Muscle of leg (tissue), 11 donors: ENCODE measurements around the gene DEDD2. TPM values are rescaled to one million over a fixed set of nuclear protein-coding genes. Genes with fewer than 3 reads are reported as not detected.

ENCODE experiments used
- DNase-seq: peaks from one replicate; pipeline ENCODE4 v3.0.0; 2013
- H3K27ac ChIP-seq: one replicate; pipeline ENCODE4 v1.5.1; 2013; ENCODE audit warnings: mild to moderate bottlenecking, low read length, control low read depth
- H3K27me3 ChIP-seq: one replicate; pipeline ENCODE4 v1.6.1; 2013; ENCODE audit warnings: low read length; ENCODE audit not compliant: control insufficient read depth, insufficient read depth
- H3K36me3 ChIP-seq: one replicate; pipeline ENCODE4 v1.6.1; 2013; ENCODE audit warnings: low read length; ENCODE audit not compliant: control insufficient read depth, insufficient read depth
- H3K4me1 ChIP-seq: one replicate; pipeline ENCODE4 v1.6.1; 2013; ENCODE audit warnings: low read length; ENCODE audit not compliant: control insufficient read depth, insufficient read depth
- H3K4me3 ChIP-seq: one replicate; pipeline ENCODE4 v1.5.1; 2013; ENCODE audit warnings: low read length, control low read depth
- H3K9me3 ChIP-seq: replicated peaks from 2 replicates; pipeline ENCODE4 v1.6.1; 2013; ENCODE audit warnings: low read depth, low read length; ENCODE audit not compliant: control insufficient read depth
- WGBS: methylation state at CpG from one replicate; pipeline ENCODE4 v1.1.5; 2013; ENCODE audit warnings: missing lambda C conversion rate; ENCODE audit not compliant: insufficient coverage; 5-methylcytosine and 5-hydroxymethylcytosine counted together
- polyA plus RNA-seq, 8 donors: library from polyadenylated mRNA; unstranded; fragments of 120-200 nt; gene quantifications; one replicate each; pipeline versions ENCODE4 v1.2.1 to v1.2.3, GENCODE V29; 2013; ENCODE audit warnings: inconsistent platforms in 1 of 8, low replicate concordance in 1 of 8; ENCODE audit not compliant: insufficient read length in 8 of 8, insufficient read depth in 1 of 8
- total RNA-seq: library from RNA; stranded (reverse); fragments of 120-200 nt; gene quantifications from one replicate; pipeline ENCODE4 v1.2.4, GENCODE V29; 2013

The DEDD2 gene
- total and polyA plus RNA-seq, 9 donors: 11.7 to 16.3 (median 13.9) TPM

DNA sequence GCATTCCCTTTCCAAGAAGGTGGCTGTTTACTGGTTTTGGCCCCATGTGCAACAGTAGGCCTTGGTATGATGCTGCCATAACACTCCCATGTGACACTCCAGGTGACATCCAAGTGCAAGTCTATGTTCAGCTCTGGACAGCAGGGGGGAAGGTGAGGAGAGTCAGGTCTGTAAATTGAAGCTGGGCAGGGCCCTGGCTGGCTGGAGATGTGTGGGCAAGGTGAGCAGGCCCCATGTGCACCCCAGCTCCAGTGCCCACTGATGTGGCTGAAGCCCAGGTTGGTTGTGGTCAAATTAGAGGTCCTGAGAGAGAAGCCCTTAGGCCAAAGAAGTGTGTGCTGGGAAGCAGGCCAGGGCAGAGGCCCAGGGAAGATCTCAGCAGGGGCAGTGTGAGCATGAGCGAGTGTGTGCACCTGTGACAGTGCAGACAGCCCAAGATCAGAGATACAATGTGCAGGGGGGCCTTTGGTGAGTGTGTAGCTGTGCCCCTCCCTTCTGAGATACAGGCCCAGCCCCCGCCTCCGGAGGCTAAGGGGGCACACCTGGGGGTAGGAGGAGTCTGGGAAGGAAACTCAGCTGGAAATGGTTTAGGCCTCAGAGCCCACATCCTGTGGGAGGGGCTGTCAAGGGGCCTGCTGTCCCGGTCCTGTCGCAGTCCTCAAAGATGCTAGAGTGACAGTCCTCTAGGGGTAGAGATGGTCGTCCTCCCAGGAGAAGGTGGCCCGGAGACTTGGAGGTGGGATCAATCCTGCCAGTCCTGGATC is 18.6 kb downstream of the DEDD2 start:
- peaks cover 39% of the 10 kb centered on the region for H3K36me3 ChIP-seq

DNA sequence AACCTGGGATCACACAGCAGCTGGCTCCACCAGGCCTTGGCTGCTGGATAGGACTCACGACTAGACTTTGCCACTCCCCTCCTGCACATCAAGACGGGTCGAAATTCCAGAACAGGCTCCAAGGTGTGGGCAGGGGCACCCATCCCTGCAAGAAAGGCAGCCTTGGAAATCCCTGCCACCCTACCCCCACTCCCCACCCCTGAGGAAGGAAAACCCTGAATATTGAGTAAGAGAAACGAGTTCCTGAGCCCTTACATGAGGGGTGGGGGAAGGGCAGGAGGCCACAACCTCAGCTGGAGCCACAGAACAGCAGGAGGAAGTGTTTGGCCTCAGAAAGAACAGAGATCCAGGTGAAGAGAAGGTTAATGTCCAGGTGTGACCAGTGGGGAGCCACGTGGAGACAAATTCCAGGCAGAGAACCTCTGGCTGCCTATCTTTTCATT is 20.1 kb downstream of the DEDD2 start:
- Histone ChIP-seq H3K27me3 (no peaks in the 10 kb centered on the region), H3K27ac (no peak overlapping the region), H3K4me1 (peaks cover 9% of the 10 kb centered on the region), H3K36me3 (peaks cover 29% of the 10 kb centered on the region), H3K4me3 (no peak overlapping the region), H3K9me3 (peaks cover 5% of the 10 kb centered on the region)
- no peak for DNase-seq
- 22% methylated on average over 1 of the region's 5 CpGs for WGBS

More for the DNA sequence above, 18.6 kb downstream of the DEDD2 start:
- 34% methylated on average over 5 of the region's 7 CpGs for WGBS
- H3K4me3 ChIP-seq: no peak overlapping the region
- no peak overlapping the region for H3K27ac ChIP-seq
- H3K27me3 ChIP-seq: no peaks in the 10 kb centered on the region
- peaks cover 13% of the 10 kb centered on the region for H3K4me1 ChIP-seq
- no peaks in the 10 kb centered on the region for H3K9me3 ChIP-seq
- DNase-seq: no peak

DNA sequence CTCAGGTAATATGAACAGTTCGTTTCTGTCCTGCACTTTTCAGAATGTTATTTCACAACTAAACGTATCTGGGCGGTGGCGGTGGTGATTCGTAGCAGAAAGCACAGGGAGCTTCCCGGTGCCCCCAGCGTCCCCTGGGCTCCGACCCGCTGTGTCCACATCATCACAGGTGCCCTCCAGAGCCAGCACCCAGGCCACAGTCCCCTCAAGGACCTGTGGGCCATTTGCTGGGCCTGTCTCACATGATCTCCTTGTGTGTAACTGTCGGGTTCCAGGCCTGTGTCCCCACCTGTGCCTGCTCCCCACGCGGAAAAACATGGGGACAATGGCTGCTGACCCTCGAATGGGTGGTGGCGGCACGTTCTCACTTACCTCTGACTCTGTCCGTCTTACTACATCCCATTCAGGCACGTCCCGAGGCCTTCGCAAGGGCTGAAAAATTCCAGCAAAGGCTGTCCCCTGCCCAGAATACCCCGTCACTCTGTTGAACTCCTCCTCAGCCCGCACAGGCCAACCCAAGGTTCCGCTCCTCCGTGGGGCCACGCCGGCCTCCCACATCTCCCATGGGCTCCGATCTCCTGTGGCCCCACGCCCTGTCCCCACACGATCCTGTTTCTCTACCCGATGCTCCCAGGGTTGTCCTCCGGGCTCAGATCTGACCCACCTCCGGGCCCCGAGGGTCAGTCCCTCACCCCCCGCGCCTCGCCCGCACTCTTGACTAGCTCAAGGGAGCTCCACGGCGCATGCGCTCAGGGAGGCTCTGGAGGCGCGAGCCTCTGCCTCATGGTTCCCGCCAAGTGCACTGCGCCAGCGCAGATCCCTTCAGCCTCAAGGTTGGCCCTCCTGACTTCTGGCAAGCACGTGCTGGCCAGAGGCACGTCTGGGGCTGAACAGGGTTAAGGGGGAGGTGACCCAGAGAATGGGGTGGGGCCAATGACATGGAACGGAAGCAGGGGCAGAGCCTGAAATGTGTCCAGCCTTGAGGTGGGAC is 21.2 kb downstream of the DEDD2 start:
- DNase-seq: no peak
- Histone ChIP-seq H3K9me3 (peaks cover 5% of the 10 kb centered on the region), H3K4me3 (no peak overlapping the region), H3K27me3 (peaks cover under 1% of the 10 kb centered on the region), H3K36me3 (peaks cover 18% of the 10 kb centered on the region), H3K27ac (no peak overlapping the region), H3K4me1 (peaks cover 8% of the 10 kb centered on the region)
- WGBS: 86% methylated on average over 46 of the region's 47 CpGs

DNA sequence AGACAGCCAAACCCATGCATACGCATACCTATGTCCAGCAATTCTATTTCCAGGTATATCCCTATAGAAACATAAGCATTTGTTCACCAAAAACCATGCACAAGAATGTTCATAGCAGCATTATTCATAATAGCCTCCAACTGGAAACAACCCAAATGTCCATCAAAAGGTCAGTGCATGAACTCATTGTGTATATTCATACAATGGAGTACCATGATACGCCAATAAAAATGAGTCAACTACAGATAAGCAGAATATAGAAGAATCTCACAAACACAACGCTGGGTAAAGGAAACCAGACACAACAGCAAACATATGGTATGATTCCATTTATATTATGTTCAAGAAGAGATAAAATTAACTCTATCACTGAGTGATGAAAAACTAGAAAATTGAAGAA is 23.8 kb downstream of the DEDD2 start:
- no CpG with 5 or more reads among the region's 3 CpGs for WGBS

DNA sequence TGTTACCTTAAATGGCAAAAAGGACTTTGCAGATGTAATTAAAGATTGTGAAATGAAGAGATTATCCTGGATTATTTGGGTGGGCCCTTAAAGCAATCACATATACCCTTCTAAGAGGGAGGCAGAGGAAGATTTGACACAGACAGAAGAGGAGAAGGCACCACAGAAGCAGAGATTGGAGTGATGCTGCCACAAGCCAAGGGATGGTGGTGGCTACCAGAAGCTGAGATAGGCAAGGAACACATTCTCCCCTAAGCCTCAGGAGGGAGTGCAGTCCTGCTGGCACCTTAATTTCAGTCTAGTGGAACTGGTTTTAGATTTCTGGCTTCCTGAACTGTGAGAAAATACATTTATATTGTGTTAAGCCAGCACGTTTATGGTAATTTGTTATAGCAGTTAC is 24.2 kb downstream of the DEDD2 start:
- Histone ChIP-seq H3K36me3 (peaks cover 3% of the 10 kb centered on the region), H3K27me3 (peaks cover 8% of the 10 kb centered on the region), H3K9me3 (peaks cover 5% of the 10 kb centered on the region), H3K4me3 (no peak overlapping the region), H3K4me1 (peaks cover 3% of the 10 kb centered on the region), H3K27ac (no peak overlapping the region)
- no CpG with 5 or more reads among the region's 1 CpG for WGBS
- DNase-seq: no peak

More for the DNA sequence above, 23.8 kb downstream of the DEDD2 start:
- Histone ChIP-seq H3K4me3 (no peak overlapping the region), H3K27ac (no peak overlapping the region), H3K9me3 (peaks cover 5% of the 10 kb centered on the region), H3K4me1 (peaks cover 3% of the 10 kb centered on the region), H3K36me3 (peaks cover 6% of the 10 kb centered on the region), H3K27me3 (peaks cover 8% of the 10 kb centered on the region)
- no peak for DNase-seq

DNA sequence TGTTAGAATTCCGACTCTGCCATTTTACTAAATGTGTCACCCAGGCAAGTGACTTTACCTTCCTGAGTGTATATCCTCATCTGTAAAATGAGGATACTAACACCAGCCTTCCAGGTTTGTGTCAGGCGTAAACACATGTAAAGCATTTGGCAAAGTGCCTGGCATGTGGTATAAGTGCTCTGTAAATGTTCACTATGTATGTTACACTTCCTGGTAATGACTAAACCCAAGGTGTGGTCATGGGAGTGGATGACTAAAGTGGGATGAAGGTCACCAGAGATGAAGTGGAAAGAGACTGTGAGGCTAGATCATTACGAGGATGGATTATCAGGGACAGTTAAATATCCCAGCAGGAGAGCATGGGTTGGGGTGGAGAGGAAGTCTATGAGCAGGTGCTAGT is 25.6 kb downstream of the DEDD2 start:
- no peak overlapping the region for H3K27ac ChIP-seq
- peaks cover 8% of the 10 kb centered on the region for H3K27me3 ChIP-seq
- H3K4me1 ChIP-seq: peaks cover 1% of the 10 kb centered on the region
- no peak for DNase-seq
- H3K9me3 ChIP-seq: peaks cover 5% of the 10 kb centered on the region
- H3K36me3 ChIP-seq: no peaks in the 10 kb centered on the region
- no peak overlapping the region for H3K4me3 ChIP-seq
- 25% methylated on average over 1 of the region's 3 CpGs for WGBS

DNA sequence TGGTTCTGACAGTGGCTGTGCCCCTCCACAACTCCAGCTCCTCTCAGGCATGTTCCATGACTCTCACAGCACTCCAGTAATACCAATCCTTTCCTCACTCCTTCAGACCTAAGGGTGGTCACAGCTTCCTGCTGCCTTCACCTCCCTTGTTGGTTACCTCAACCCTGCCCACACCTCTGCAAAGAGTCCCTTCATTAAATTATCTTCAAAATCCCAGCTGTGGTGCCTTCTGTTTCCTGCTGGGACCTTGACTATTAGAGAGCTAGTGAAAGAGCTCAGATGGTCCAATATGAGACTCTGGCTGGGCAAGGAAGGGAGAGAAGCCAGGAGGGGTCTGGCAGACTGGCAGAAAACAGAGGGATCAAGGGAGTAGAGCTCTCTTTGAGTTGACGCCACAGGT is 26.1 kb downstream of the DEDD2 start:
- no peaks in the 10 kb centered on the region for H3K4me1 ChIP-seq

DNA sequence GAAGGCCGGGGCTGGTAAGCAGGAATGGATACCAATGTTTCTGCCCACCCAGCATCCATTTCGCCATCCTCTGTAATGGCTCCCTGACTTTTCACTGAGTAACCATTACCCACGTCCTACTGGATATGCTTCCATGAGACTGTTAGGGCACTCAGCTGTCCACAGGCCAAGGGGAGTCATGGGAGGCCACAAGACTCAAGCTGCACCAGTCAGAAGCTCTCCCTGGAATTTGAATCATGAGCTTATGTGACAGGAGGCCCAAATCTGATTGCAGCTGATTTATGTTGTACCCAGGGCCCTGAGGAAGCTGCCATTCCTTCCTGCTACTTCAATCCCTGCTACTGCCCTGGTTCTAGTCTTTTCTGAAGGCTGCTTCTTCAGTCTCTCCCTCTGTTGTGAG is 28.3 kb downstream of the DEDD2 start:
- WGBS: 69% methylated on average over 3 of the region's 3 CpGs
- no peak overlapping the region for H3K27ac ChIP-seq
- H3K36me3 ChIP-seq: no peaks in the 10 kb centered on the region
- DNase-seq: no peak
- H3K4me1 ChIP-seq: no peaks in the 10 kb centered on the region
- H3K27me3 ChIP-seq: peaks cover 8% of the 10 kb centered on the region
- peaks cover 5% of the 10 kb centered on the region for H3K9me3 ChIP-seq
- no peak overlapping the region for H3K4me3 ChIP-seq

More for the DNA sequence above, 26.1 kb downstream of the DEDD2 start:
- H3K9me3 ChIP-seq: peaks cover 5% of the 10 kb centered on the region
- DNase-seq: no peak
- no peak overlapping the region for H3K27ac ChIP-seq
- H3K36me3 ChIP-seq: no peaks in the 10 kb centered on the region
- H3K4me3 ChIP-seq: no peak overlapping the region
- 71% methylated on average over 1 of the region's 1 CpG for WGBS
- peaks cover 8% of the 10 kb centered on the region for H3K27me3 ChIP-seq

DNA sequence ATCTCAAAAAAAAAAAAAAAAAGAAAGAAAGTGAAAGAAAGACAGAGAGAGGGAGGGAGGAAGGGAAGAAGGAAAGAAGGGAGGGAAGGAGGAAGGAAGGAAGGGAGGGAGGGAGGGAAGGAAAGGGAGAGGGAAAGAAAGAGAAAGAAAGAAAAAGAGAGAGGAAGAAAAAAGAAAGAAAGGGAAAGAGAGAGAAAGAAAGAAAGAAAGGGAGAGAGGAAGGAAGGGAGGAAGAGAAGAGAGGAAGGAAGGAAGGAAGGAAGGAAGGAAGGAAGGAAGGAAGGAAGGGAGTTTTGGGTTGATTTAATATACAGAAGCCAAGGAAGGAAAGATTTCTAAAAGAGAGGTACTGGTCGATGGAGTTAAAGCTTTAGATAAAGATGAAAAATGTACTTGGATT is 28.8 kb downstream of the DEDD2 start:
- DNase-seq: no peak
- H3K27me3 ChIP-seq: peaks cover 8% of the 10 kb centered on the region
- peaks cover 5% of the 10 kb centered on the region for H3K9me3 ChIP-seq
- no peak overlapping the region for H3K27ac ChIP-seq
- H3K4me3 ChIP-seq: no peak overlapping the region
- no peaks in the 10 kb centered on the region for H3K4me1 ChIP-seq
- WGBS: 56% methylated on average over 1 of the region's 1 CpG
- H3K36me3 ChIP-seq: no peaks in the 10 kb centered on the region

DNA sequence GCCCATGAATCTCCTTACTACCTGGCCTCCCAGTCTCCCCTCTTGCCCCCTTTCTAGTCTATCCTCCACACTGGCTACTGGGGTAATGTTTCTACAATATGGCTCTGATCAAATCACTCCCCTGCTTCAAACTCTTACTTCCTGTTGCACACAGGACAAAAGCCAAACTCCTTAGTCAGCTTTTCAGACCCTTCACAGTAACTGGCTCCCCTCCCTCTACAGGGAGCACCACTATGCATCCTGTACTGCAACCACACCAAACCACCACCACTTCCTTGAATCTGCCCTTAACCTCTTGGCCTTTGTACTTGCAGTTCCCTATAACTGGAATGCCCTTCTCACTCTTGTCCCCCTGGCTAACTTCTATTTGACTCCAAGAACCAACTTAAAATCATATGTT is 32.2 kb downstream of the DEDD2 start:
- peak; percentile 48 for DNase-seq
- Histone ChIP-seq H3K27ac (no peak overlapping the region), H3K9me3 (no peaks in the 10 kb centered on the region), H3K36me3 (no peaks in the 10 kb centered on the region), H3K4me3 (no peak overlapping the region), H3K4me1 (no peaks in the 10 kb centered on the region), H3K27me3 (peaks cover 17% of the 10 kb centered on the region)
